Endothelial cell of umbilical vein (primary cell): ENCODE results near the gene MAP6. TPM values are rescaled to one million over a fixed set of nuclear protein-coding genes. Genes with fewer than 3 reads are reported as not detected.
A peak's percentile ranks its signal among the peaks of the same experiment; 100 is the strongest.

Experiments
- BruUV-seq: library from RNA; stranded (reverse); fragments of 400-500 nt; replicated peaks from 2 replicates; lab custom pipeline; 2021; lab: Mats Ljungman, UMichigan
- CTCF ChIA-PET: fragments of 300-600, 350-600 bp; sonication (Branson Sonifier 250); formaldehyde crosslinking; loops from one replicate; lab custom pipeline; 2021; ENCODE audit warnings: antibody characterized with exemption, inconsistent platforms; lab: Charles Lee
- POLR2A ChIA-PET: fragments of 300-600, 350-600 bp; sonication (Branson Sonifier 250); formaldehyde crosslinking; loops from one replicate; lab custom pipeline; 2021; ENCODE audit warnings: antibody characterized with exemption, inconsistent platforms; lab: Charles Lee
- DNase-seq: peaks from one replicate; pipeline ENCODE4 v3.0.0-alpha.2; 2011; ENCODE audit warnings: low read depth, low spot score
- FAIRE-seq: peaks from 2 replicates; lab custom pipeline; 2011; peaks lifted over from hg19 to GRCh38; lab: Jason Lieb, UNC
- H2AFZ ChIP-seq: 2 replicates; pipeline ENCODE4 v1.6.0; 2012; ENCODE audit warnings: low read depth, low read length, control low read depth, inconsistent platforms
- H3K27ac ChIP-seq: 2 replicates; pipeline ENCODE4 v1.5.1; 2011; ENCODE audit warnings: low read depth, mild to moderate bottlenecking, control low read depth, low read length, moderate library complexity; ENCODE audit not compliant: insufficient read depth
- H3K27me3 ChIP-seq, 2 experiments: 2 replicates each; pipeline versions ENCODE4 v1.6.0 to v1.6.1; 2011; ENCODE audit warnings: low read length in 2 of 2, mixed read lengths in 1 of 2; ENCODE audit not compliant: control insufficient read depth in 2 of 2, insufficient read depth in 2 of 2
- H3K36me3 ChIP-seq, 2 experiments: 2 replicates in 1 of 2; 3 replicates in 1 of 2; pipeline ENCODE4 v1.5.1; 2011; ENCODE audit warnings: low read length in 2 of 2, mild to moderate bottlenecking in 1 of 2, moderate library complexity in 1 of 2; ENCODE audit not compliant: control insufficient read depth in 2 of 2, insufficient read depth in 2 of 2; ENCODE audit errors: extremely low read depth in 1 of 2
- H3K4me1 ChIP-seq: 3 replicates; pipeline ENCODE4 v1.5.1; 2011; ENCODE audit warnings: mild to moderate bottlenecking, low read length; ENCODE audit not compliant: control insufficient read depth, insufficient read depth; ENCODE audit errors: extremely low read depth
- H3K4me2 ChIP-seq: 2 replicates; pipeline ENCODE4 v1.6.1; 2011; ENCODE audit warnings: low read length, control low read depth, mixed read lengths; ENCODE audit not compliant: insufficient read depth
- H3K4me3 ChIP-seq, 3 experiments: fragments of 200-600 bp in 1 of 3; sonication (generic), shearing (Covaris generic) in 1 of 3; replicated peaks in 1 of 3; 2 replicates each; pipeline ENCODE4 v1.5.1; 2011 to 2016; ENCODE audit warnings: control low read depth in 3 of 3, low read length in 3 of 3, mild to moderate bottlenecking in 2 of 3, inconsistent platforms in 1 of 3, low read depth in 1 of 3, moderate library complexity in 1 of 3; ENCODE audit not compliant: insufficient read depth in 1 of 3
- H3K79me2 ChIP-seq: 2 replicates; pipeline ENCODE4 v1.6.0; 2012; ENCODE audit warnings: low read length, inconsistent platforms; ENCODE audit not compliant: control insufficient read depth, insufficient read depth
- H3K9ac ChIP-seq: replicated peaks from 2 replicates; pipeline ENCODE3; 2011; ENCODE audit warnings: low read length, control low read depth; ENCODE audit not compliant: insufficient read depth; ENCODE audit errors: extremely low read depth
- H3K9me1 ChIP-seq: replicated peaks from 3 replicates; pipeline ENCODE4 v1.6.0; 2011; ENCODE audit warnings: mild to moderate bottlenecking, low read length; ENCODE audit not compliant: control insufficient read depth, insufficient read depth; ENCODE audit errors: extremely low read depth
- H3K9me3 ChIP-seq: replicated peaks from 2 replicates; pipeline ENCODE4 v1.5.1; 2012; ENCODE audit warnings: low read length, inconsistent platforms; ENCODE audit not compliant: control insufficient read depth, insufficient read depth
- H4K20me1 ChIP-seq: replicated peaks from 2 replicates; pipeline ENCODE3; 2011; ENCODE audit warnings: mild to moderate bottlenecking, low read length; ENCODE audit not compliant: control insufficient read depth, insufficient read depth; ENCODE audit errors: extremely low read depth
- CTCF ChIP-seq, 2 donors: IDR thresholded peaks; 1 replicate in 1 of 2; 2 replicates in 1 of 2; pipeline ENCODE4 v1.5.1; 2011; ENCODE audit warnings: low read length in 2 of 2, mild to moderate bottlenecking in 2 of 2, moderate library complexity in 2 of 2, control low read depth in 1 of 2, inconsistent platforms in 1 of 2, low read depth in 1 of 2; ENCODE audit not compliant: insufficient read depth in 1 of 2; ENCODE audit errors: extremely low read depth in 1 of 2
- EZH2 ChIP-seq: IDR thresholded peaks from 2 replicates; pipeline ENCODE4 v1.6.1; 2012; ENCODE audit warnings: borderline replicate concordance, low read depth, mild to moderate bottlenecking, moderate library complexity, low read length, inconsistent platforms; ENCODE audit not compliant: severe bottlenecking
- JUN ChIP-seq: IDR thresholded peaks from 2 replicates; pipeline ENCODE4 v1.6.1; 2011; ENCODE audit warnings: borderline replicate concordance, low read depth; ENCODE audit not compliant: insufficient read length, insufficient read depth
- MAX ChIP-seq: IDR thresholded peaks from 2 replicates; pipeline ENCODE4 v1.6.1; 2011; ENCODE audit not compliant: insufficient read depth, insufficient read length
- MYC ChIP-seq: IDR thresholded peaks from one replicate; pipeline ENCODE4 v1.6.1; 2011; ENCODE audit warnings: mild to moderate bottlenecking, low read depth, low read length
- POLR2A ChIP-seq: IDR thresholded peaks from 2 replicates; pipeline ENCODE4 v1.6.1; 2012; ENCODE audit warnings: low read depth, mild to moderate bottlenecking, control low read depth, low read length
- POLR2AphosphoS5 ChIP-seq: IDR thresholded peaks from 2 replicates; pipeline ENCODE4 v1.6.1; 2012; ENCODE audit warnings: low read depth, mild to moderate bottlenecking, control low read depth, low read length, moderate library complexity; ENCODE audit not compliant: insufficient read depth
- dilution Hi-C: fragments of 300-500 bp; cut with MboI; formaldehyde crosslinking; loops from one replicate; pipeline ENCODE4 v1.15.0; 2019; ENCODE audit warnings: low sequenced_read_pairs; ENCODE audit not compliant: extremely low pct_ligation_motif_present
- intact Hi-C: fragments of 100-400 bp; cut with micrococcal nuclease; formaldehyde crosslinking; loops from one replicate; pipeline ENCODE4 v1.10.0; 2022
- polyA plus RNA-seq, 4 experiments: library from polyadenylated mRNA; depleted of rRNA in 3 of 4; stranded (reverse) in 3 of 4; unstranded in 1 of 4; fragments of >200 nt; gene quantifications; 2 replicates each; pipeline versions ENCODE4 v1.2.1 to v1.2.3, GENCODE V29; 2011 to 2012; ENCODE audit warnings: missing spikeins in 1 of 4
- total RNA-seq: library from RNA; stranded (reverse); gene quantifications from 2 replicates; pipeline ENCODE4 v1.2.3, GENCODE V29; 2021

MAP6 gene
- total and polyA plus RNA-seq, 2 donors (not counting 3 experiments of a cell fraction or from before 2014, with no cell fraction given): 0.12 TPM; not detected in 1

- Histone ChIP-seq H4K20me1 (no peaks in the 10 kb centered on the region), H3K4me2 (no peak overlapping the region), H3K27ac (no peak overlapping the region), H3K4me1 (no peaks in the 10 kb centered on the region), H3K27me3 (peaks cover 0 to 3% of the 10 kb centered on the region in 2 experiments), H3K9me1 (no peaks in the 10 kb centered on the region), H3K4me3 (no peak overlapping the region), H2AFZ (peak overlapping the region; percentile 42), H3K36me3 (no peaks in the 10 kb centered on the region), H3K79me2 (no peaks in the 10 kb centered on the region), H3K9ac (no peak overlapping the region), H3K9me3 (no peaks in the 10 kb centered on the region)
- dilution Hi-C loops: no loop called here
- intact Hi-C loops: loop anchor here (1.0 kb wide), 3 partner anchors 109 to 446 kb away; no protein-coding TSS in a partner anchor
- POLR2A ChIA-PET: no interaction called here
- BruUV-seq: no TSS peak
- TF ChIP-seq JUN: no peak
- no peak for TF ChIP-seq MAX
- TF ChIP-seq POLR2A: no peak
- peak; percentile 94 to 98 for TF ChIP-seq CTCF (IDR thresholded peaks at IDR 0.05; ENCODE audit: extremely low read depth in 1 of 2, insufficient read depth in 1 of 2, low read depth in 1 of 2, low read length in 2 of 2)
- no peak for TF ChIP-seq EZH2
- no peak for TF ChIP-seq POLR2AphosphoS5
- TF ChIP-seq MYC: no peak
- FAIRE-seq: peak; percentile 94
- DNase-seq: peak; percentile 72
- CTCF ChIA-PET: interaction anchor here (0.6 to 2.0 kb wide), 66 partner anchors 8 to 806 kb away, joined by 3 to 33 read pairs (median 4); partner anchors contain the start of genes MAP6 and SERPINH1
Observed at GRCh38 chr11:75706260-75706729, 37.5 kb upstream of the MAP6 start.
